Neuronal stem cell (in vitro differentiated cells): ENCODE measurements around the gene FAM234B.

ENCODE experiments used
- DNase-seq: peaks from one replicate; pipeline ENCODE4 v3.0.0-alpha.2; 2013; ENCODE audit warnings: low spot score
- H2AFZ ChIP-seq: one replicate; pipeline ENCODE4 v1.6.1; 2013; ENCODE audit warnings: mild to moderate bottlenecking, low read length, inconsistent platforms
- H2AK5ac ChIP-seq: 2 replicates; pipeline ENCODE4 v1.6.1; 2013; ENCODE audit warnings: low read depth, mild to moderate bottlenecking, inconsistent platforms, low read length, moderate library complexity, mixed read lengths
- H2BK120ac ChIP-seq: 2 replicates; pipeline ENCODE4 v1.6.1; 2013; ENCODE audit warnings: low read depth, mild to moderate bottlenecking, inconsistent platforms, low read length, moderate library complexity, mixed read lengths
- H2BK12ac ChIP-seq: one replicate; pipeline ENCODE4 v1.6.1; 2013; ENCODE audit warnings: low read length, inconsistent platforms
- H2BK15ac ChIP-seq: 2 replicates; pipeline ENCODE4 v1.6.1; 2013; ENCODE audit warnings: mild to moderate bottlenecking, low read length, inconsistent platforms, mixed read lengths
- H2BK5ac ChIP-seq: one replicate; pipeline ENCODE4 v1.6.1; 2013; ENCODE audit warnings: inconsistent platforms, mild to moderate bottlenecking, low read length, moderate library complexity
- H3K14ac ChIP-seq: one replicate; pipeline ENCODE4 v1.6.1; 2013; ENCODE audit warnings: low read length, inconsistent platforms
- H3K18ac ChIP-seq: 2 replicates; pipeline ENCODE4 v1.6.1; 2013; ENCODE audit warnings: low read length, inconsistent platforms
- H3K23ac ChIP-seq: 2 replicates; pipeline ENCODE4 v1.6.1; 2013; ENCODE audit warnings: low read depth, mild to moderate bottlenecking, mixed read lengths, low read length, inconsistent platforms; ENCODE audit not compliant: poor library complexity
- H3K27ac ChIP-seq: replicated peaks from 3 replicates; pipeline ENCODE4 v1.5.1; 2013; ENCODE audit warnings: low read length, inconsistent platforms
- H3K27me3 ChIP-seq, 3 experiments: 2 replicates each; pipeline ENCODE4 v1.6.1; 2013; ENCODE audit warnings: low read length in 3 of 3, mild to moderate bottlenecking in 2 of 3, inconsistent platforms in 1 of 3, low read depth in 1 of 3, mixed read lengths in 1 of 3, moderate library complexity in 1 of 3; ENCODE audit not compliant: control insufficient read depth in 3 of 3, insufficient read depth in 3 of 3
- H3K36me3 ChIP-seq, 2 donors: replicated peaks in 1 of 2; 2 replicates each; pipeline ENCODE4 v1.6.1; 2013; ENCODE audit warnings: low read length in 2 of 2; ENCODE audit not compliant: control insufficient read depth in 2 of 2, insufficient read depth in 2 of 2
- H3K4ac ChIP-seq: 2 replicates; pipeline ENCODE4 v1.6.1; 2013; ENCODE audit warnings: inconsistent platforms, mild to moderate bottlenecking, low read length, moderate library complexity
- H3K4me1 ChIP-seq, 2 donors: 1 replicate in 1 of 2; 2 replicates in 1 of 2; pipeline ENCODE4 v1.6.1; 2013; ENCODE audit warnings: low read length in 2 of 2, low read depth in 1 of 2; ENCODE audit not compliant: control insufficient read depth in 2 of 2, insufficient read depth in 1 of 2
- H3K4me2 ChIP-seq: one replicate; pipeline ENCODE4 v1.6.1; 2013; ENCODE audit warnings: mild to moderate bottlenecking, low read length, inconsistent platforms; ENCODE audit not compliant: insufficient read depth, poor library complexity, severe bottlenecking
- H3K4me3 ChIP-seq, 2 donors: 2 replicates each; pipeline ENCODE4 v1.5.1; 2013; ENCODE audit warnings: low read length in 2 of 2, mild to moderate bottlenecking in 2 of 2, inconsistent platforms in 1 of 2, moderate library complexity in 1 of 2
- H3K79me1 ChIP-seq: one replicate; pipeline ENCODE4 v1.6.1; 2013; ENCODE audit warnings: low read depth, mild to moderate bottlenecking, inconsistent platforms, low read length, moderate library complexity
- H3K9ac ChIP-seq: one replicate; pipeline ENCODE4 v1.6.1; 2013; ENCODE audit warnings: mild to moderate bottlenecking, low read depth, low read length, inconsistent platforms; ENCODE audit not compliant: poor library complexity
- H3K9me3 ChIP-seq, 2 donors: replicated peaks in 1 of 2; 2 replicates each; pipeline versions ENCODE3 to v1.6.1; 2013; ENCODE audit warnings: low read length in 2 of 2, mild to moderate bottlenecking in 2 of 2, inconsistent platforms in 1 of 2, low read depth in 1 of 2, mixed read lengths in 1 of 2, moderate library complexity in 1 of 2; ENCODE audit not compliant: control insufficient read depth in 2 of 2, insufficient read depth in 1 of 2
- H4K8ac ChIP-seq: one replicate; pipeline ENCODE4 v1.6.1; 2013; ENCODE audit warnings: low read depth, mild to moderate bottlenecking, inconsistent platforms, low read length, moderate library complexity
- H4K91ac ChIP-seq: one replicate; pipeline ENCODE4 v1.6.1; 2013; ENCODE audit warnings: low read length, low read depth, mild to moderate bottlenecking, inconsistent platforms; ENCODE audit not compliant: poor library complexity
- WGBS, 2 donors: extraction: QIAGEN DNeasy Blood & Tissue Kit; methylation state at CpG; one replicate each; pipeline ENCODE4 v1.1.7; 2013; ENCODE audit warnings: missing lambda C conversion rate in 2 of 2, mixed read lengths in 1 of 2; ENCODE audit not compliant: insufficient read length in 2 of 2, insufficient replicate concordance in 1 of 2; ENCODE audit errors: extremely low coverage in 2 of 2; 5-methylcytosine and 5-hydroxymethylcytosine counted together

The FAM234B gene

DNA sequence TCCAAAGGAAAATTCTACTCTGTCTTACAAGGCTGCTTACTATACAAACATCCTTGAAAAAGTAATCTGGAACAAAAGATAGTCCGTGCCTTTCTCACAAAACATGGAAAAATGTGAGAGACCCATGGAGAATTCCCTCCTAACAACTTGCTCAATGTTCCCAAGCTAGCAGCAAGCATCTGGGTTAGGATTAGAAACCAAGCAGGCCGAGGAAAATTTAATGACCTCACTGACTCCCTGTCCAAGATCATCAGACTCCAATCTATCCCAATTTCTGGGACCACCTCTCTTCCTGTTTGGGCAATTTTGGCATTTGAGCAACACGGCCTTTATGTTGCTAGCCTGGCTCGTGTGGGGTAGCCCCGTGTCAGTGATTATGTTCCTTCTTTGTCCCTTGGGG, 77.4 kb downstream of the FAM234B start:
- Histone ChIP-seq H3K4me1 (peaks cover 16 to 28% of the 10 kb centered on the region in 2 donors), H3K4me2 (no peak overlapping the region), H3K9me3 (no peaks in the 10 kb centered on the region), H3K9ac (no peak overlapping the region), H3K14ac (no peak overlapping the region), H3K18ac (no peak overlapping the region), H2BK120ac (no peak overlapping the region), H3K27me3 (no peaks in the 10 kb centered on the region), H2AFZ (no peak overlapping the region), H4K91ac (no peak overlapping the region), H4K8ac (no peak overlapping the region), H2BK5ac (no peak overlapping the region), H3K4me3 (no peak overlapping the region), H2AK5ac (no peak overlapping the region), H2BK12ac (no peak overlapping the region), H2BK15ac (no peak overlapping the region), H3K23ac (no peak overlapping the region), H3K4ac (no peak overlapping the region), H3K36me3 (no peaks in the 10 kb centered on the region), H3K27ac (no peak overlapping the region), H3K79me1 (no peaks in the 10 kb centered on the region)
- no peak for DNase-seq
- no CpG with 5 or more reads among the region's 5 CpGs for WGBS, 2 donors

GRCh38 chr12:13124656-13125505, 80.7 kb downstream of the FAM234B start:
- Histone ChIP-seq H3K18ac (peak overlapping the region; percentile 76), H2BK12ac (no peak overlapping the region), H2BK15ac (no peak overlapping the region), H3K4me2 (no peak overlapping the region), H3K9ac (no peak overlapping the region), H2BK5ac (no peak overlapping the region), H3K36me3 (no peaks in the 10 kb centered on the region), H3K9me3 (no peaks in the 10 kb centered on the region), H4K91ac (no peak overlapping the region), H4K8ac (no peak overlapping the region), H3K14ac (no peak overlapping the region), H3K79me1 (no peaks in the 10 kb centered on the region), H2AK5ac (no peak overlapping the region), H3K4ac (no peak overlapping the region), H3K4me3 (no peak overlapping the region), H2BK120ac (no peak overlapping the region), H3K27ac (peak overlapping the region; percentile 20), H3K27me3 (no peaks in the 10 kb centered on the region), H2AFZ (peak overlapping the region; percentile 69), H3K4me1 (peaks cover 16 to 22% of the 10 kb centered on the region in 2 donors), H3K23ac (no peak overlapping the region)
- no peak for DNase-seq
- no CpG with 5 or more reads among the region's 8 CpGs for WGBS, 2 donors

DNA sequence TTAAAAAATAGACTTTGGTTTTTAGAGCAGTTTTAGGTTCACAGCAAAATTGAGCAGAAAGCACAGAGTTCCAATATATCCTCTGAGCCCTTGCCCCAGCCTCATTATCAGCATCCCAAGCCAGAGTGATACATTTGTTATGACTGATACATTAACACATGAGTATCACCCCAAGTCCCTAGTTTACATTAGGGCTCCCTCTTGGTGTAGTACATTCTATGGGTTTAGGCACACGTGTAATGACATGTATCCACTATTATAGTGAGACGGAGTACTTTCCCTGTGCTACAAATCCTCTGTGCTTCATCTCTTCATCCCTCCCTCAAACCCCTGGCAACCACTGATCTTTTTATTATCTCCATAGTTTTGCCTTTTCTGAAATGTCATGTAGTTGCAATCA, 81.8 kb downstream of the FAM234B start:
- Histone ChIP-seq H3K36me3 (no peaks in the 10 kb centered on the region), H2BK15ac (no peak overlapping the region), H2AFZ (no peak overlapping the region), H3K79me1 (no peaks in the 10 kb centered on the region), H3K18ac (no peak overlapping the region), H3K4me1 (peaks cover 19 to 30% of the 10 kb centered on the region in 2 donors), H3K27me3 (no peaks in the 10 kb centered on the region), H3K4ac (no peak overlapping the region), H2BK12ac (no peak overlapping the region), H3K14ac (no peak overlapping the region), H3K9ac (no peak overlapping the region), H3K4me2 (no peak overlapping the region), H3K9me3 (no peaks in the 10 kb centered on the region), H2BK120ac (no peak overlapping the region), H4K91ac (no peak overlapping the region), H3K4me3 (no peak overlapping the region), H2AK5ac (no peak overlapping the region), H2BK5ac (no peak overlapping the region), H4K8ac (no peak overlapping the region), H3K23ac (no peak overlapping the region), H3K27ac (no peak overlapping the region)
- no peak for DNase-seq
- WGBS, 2 donors: no CpG with 5 or more reads among the region's 2 CpGs

DNA sequence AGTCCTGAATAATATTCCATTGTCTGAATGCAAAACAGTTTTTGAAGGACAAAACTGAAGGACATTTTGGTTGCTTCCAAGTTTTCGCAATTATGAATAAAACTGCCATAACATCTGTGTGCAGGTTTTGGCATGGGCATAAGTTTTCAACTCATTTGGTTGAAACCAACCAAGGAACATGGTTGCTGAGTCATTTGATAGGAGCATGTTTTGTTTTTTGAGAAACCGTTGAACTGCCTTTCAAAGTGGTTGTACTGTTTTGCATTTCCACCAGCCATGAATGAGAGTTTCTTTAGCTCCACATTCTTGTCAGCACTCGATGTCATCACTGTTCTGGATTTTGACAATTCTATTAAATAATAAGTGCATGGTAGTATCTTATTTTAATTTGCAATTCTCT, 82.3 kb downstream of the FAM234B start:
- no peak overlapping the region for H3K27ac ChIP-seq
- H3K14ac ChIP-seq: no peak overlapping the region
- H2BK15ac ChIP-seq: no peak overlapping the region
- no peaks in the 10 kb centered on the region for H3K9me3 ChIP-seq
- no peaks in the 10 kb centered on the region for H3K36me3 ChIP-seq
- H3K4me1 ChIP-seq: peaks cover 21 to 30% of the 10 kb centered on the region in 2 donors
- DNase-seq: no peak
- H3K23ac ChIP-seq: no peak overlapping the region
- no peak overlapping the region for H2BK120ac ChIP-seq
- H3K4me3 ChIP-seq: no peak overlapping the region
- no peaks in the 10 kb centered on the region for H3K79me1 ChIP-seq
- no peak overlapping the region for H4K8ac ChIP-seq
- WGBS, 2 donors: no CpG with 5 or more reads among the region's 3 CpGs
- no peak overlapping the region for H3K4me2 ChIP-seq
- H2AK5ac ChIP-seq: no peak overlapping the region
- H3K27me3 ChIP-seq: no peaks in the 10 kb centered on the region
- H2AFZ ChIP-seq: no peak overlapping the region
- no peak overlapping the region for H4K91ac ChIP-seq
- no peak overlapping the region for H2BK12ac ChIP-seq
- H3K9ac ChIP-seq: no peak overlapping the region
- H3K4ac ChIP-seq: no peak overlapping the region
- H3K18ac ChIP-seq: no peak overlapping the region
- no peak overlapping the region for H2BK5ac ChIP-seq
